H1 (cell line): ENCODE data around the gene MKRN2OS. TPM values are rescaled to one million over a fixed set of nuclear protein-coding genes. Genes with fewer than 3 reads are reported as not detected.

Experiments used
- polyA plus RNA-seq, 7 experiments: library from polyadenylated mRNA; depleted of rRNA in 3 of 7; stranded (reverse) in 5 of 7; unstranded in 2 of 7; fragments of >200 nt in 5 of 7; fragments of 200-250 nt in 2 of 7; gene quantifications; 1 replicate in 5 of 7; 2 replicates in 1 of 7; 4 replicates in 1 of 7; pipeline versions ENCODE4 v1.2.1 to v1.2.3, GENCODE V29; 2011 to 2013; ENCODE audit warnings: missing spikeins in 2 of 7, mixed read lengths in 2 of 7
- total RNA-seq: library from RNA; stranded (reverse); fragmentation: NEBNext Ultra II Directional; extraction: Animal tissue kit (Norgen Biotek cat#: 25700); gene quantifications from 2 replicates; pipeline ENCODE4 v1.2.1, GENCODE V29; 2021
- TF ChIP-seq, protein P1 (sequence below): fragments of 300-600 bp; sonication (generic); IDR thresholded peaks from 2 replicates; pipeline ENCODE4 v1.7.1; 2012; ENCODE audit warnings: low read length, moderate library complexity, mild to moderate bottlenecking, inconsistent platforms; ENCODE audit not compliant: insufficient replicate concordance

Gene MKRN2OS
- total and polyA plus RNA-seq, 2 of the 8 experiments (the other 6 are each of a cell fraction or from before 2014, with no cell fraction given): 0.15 to 0.41 TPM

GRCh38 chr3:12590096-12590495, 44.8 kb upstream of the MKRN2OS start (continued):
- TF ChIP-seq, protein P1, sequence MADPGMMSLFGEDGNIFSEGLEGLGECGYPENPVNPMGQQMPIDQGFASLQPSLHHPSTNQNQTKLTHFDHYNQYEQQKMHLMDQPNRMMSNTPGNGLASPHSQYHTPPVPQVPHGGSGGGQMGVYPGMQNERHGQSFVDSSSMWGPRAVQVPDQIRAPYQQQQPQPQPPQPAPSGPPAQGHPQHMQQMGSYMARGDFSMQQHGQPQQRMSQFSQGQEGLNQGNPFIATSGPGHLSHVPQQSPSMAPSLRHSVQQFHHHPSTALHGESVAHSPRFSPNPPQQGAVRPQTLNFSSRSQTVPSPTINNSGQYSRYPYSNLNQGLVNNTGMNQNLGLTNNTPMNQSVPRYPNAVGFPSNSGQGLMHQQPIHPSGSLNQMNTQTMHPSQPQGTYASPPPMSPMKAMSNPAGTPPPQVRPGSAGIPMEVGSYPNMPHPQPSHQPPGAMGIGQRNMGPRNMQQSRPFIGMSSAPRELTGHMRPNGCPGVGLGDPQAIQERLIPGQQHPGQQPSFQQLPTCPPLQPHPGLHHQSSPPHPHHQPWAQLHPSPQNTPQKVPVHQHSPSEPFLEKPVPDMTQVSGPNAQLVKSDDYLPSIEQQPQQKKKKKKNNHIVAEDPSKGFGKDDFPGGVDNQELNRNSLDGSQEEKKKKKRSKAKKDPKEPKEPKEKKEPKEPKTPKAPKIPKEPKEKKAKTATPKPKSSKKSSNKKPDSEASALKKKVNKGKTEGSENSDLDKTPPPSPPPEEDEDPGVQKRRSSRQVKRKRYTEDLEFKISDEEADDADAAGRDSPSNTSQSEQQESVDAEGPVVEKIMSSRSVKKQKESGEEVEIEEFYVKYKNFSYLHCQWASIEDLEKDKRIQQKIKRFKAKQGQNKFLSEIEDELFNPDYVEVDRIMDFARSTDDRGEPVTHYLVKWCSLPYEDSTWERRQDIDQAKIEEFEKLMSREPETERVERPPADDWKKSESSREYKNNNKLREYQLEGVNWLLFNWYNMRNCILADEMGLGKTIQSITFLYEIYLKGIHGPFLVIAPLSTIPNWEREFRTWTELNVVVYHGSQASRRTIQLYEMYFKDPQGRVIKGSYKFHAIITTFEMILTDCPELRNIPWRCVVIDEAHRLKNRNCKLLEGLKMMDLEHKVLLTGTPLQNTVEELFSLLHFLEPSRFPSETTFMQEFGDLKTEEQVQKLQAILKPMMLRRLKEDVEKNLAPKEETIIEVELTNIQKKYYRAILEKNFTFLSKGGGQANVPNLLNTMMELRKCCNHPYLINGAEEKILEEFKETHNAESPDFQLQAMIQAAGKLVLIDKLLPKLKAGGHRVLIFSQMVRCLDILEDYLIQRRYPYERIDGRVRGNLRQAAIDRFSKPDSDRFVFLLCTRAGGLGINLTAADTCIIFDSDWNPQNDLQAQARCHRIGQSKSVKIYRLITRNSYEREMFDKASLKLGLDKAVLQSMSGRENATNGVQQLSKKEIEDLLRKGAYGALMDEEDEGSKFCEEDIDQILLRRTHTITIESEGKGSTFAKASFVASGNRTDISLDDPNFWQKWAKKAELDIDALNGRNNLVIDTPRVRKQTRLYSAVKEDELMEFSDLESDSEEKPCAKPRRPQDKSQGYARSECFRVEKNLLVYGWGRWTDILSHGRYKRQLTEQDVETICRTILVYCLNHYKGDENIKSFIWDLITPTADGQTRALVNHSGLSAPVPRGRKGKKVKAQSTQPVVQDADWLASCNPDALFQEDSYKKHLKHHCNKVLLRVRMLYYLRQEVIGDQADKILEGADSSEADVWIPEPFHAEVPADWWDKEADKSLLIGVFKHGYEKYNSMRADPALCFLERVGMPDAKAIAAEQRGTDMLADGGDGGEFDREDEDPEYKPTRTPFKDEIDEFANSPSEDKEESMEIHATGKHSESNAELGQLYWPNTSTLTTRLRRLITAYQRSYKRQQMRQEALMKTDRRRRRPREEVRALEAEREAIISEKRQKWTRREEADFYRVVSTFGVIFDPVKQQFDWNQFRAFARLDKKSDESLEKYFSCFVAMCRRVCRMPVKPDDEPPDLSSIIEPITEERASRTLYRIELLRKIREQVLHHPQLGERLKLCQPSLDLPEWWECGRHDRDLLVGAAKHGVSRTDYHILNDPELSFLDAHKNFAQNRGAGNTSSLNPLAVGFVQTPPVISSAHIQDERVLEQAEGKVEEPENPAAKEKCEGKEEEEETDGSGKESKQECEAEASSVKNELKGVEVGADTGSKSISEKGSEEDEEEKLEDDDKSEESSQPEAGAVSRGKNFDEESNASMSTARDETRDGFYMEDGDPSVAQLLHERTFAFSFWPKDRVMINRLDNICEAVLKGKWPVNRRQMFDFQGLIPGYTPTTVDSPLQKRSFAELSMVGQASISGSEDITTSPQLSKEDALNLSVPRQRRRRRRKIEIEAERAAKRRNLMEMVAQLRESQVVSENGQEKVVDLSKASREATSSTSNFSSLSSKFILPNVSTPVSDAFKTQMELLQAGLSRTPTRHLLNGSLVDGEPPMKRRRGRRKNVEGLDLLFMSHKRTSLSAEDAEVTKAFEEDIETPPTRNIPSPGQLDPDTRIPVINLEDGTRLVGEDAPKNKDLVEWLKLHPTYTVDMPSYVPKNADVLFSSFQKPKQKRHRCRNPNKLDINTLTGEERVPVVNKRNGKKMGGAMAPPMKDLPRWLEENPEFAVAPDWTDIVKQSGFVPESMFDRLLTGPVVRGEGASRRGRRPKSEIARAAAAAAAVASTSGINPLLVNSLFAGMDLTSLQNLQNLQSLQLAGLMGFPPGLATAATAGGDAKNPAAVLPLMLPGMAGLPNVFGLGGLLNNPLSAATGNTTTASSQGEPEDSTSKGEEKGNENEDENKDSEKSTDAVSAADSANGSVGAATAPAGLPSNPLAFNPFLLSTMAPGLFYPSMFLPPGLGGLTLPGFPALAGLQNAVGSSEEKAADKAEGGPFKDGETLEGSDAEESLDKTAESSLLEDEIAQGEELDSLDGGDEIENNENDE: no peak
- TF ChIP-seq, all 59 proteins: peak for 0
